Activated CD4-positive, CD25-positive, alpha-beta regulatory T cell treated with anti-CD3 and anti-CD28 coated beads, Interleukin-2, amount 50 U/mL, for 16 hours (primary cell): ENCODE results near the gene ADRA2B.

ENCODE experiments used
- DNase-seq: peaks from one replicate; pipeline ENCODE4 v3.0.0-alpha.2; 2020; ENCODE audit warnings: low read depth, low spot score

Gene ADRA2B

DNA sequence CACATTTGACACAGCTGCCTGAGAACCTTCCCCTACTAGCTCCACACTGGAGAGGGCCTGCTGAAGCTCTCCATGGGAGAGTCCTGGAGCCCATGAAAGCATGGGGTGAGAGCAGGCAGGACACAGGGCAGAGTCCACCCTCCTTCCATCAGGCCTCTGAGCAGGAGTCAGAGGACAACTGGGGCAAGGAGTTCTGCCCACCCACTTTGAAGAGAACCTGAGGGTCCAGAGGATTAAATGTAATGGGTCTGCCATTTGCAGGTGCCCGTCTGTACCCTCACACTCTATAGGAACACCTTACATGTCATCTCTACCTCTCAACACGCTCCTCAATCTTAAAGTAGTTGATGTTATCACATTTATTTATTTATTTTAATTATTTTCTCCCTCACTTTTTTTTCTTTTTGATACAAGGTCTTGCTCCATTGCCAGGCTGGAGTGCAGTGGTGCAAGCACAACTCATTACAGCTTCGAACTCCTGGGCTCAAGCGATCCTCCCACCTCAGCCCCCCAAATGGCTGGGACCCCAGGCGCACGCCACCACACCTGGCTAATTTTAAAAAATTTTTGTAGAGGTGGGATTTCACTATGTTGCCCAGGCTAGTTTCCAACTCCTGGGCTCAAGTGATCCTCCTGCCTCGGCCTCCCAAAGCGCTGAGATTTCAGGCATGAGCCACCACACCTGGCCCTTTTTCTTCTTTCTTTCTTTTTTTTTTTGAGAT lies 10.2 kb downstream of the ADRA2B start:
- DNase-seq = no peak

DNA sequence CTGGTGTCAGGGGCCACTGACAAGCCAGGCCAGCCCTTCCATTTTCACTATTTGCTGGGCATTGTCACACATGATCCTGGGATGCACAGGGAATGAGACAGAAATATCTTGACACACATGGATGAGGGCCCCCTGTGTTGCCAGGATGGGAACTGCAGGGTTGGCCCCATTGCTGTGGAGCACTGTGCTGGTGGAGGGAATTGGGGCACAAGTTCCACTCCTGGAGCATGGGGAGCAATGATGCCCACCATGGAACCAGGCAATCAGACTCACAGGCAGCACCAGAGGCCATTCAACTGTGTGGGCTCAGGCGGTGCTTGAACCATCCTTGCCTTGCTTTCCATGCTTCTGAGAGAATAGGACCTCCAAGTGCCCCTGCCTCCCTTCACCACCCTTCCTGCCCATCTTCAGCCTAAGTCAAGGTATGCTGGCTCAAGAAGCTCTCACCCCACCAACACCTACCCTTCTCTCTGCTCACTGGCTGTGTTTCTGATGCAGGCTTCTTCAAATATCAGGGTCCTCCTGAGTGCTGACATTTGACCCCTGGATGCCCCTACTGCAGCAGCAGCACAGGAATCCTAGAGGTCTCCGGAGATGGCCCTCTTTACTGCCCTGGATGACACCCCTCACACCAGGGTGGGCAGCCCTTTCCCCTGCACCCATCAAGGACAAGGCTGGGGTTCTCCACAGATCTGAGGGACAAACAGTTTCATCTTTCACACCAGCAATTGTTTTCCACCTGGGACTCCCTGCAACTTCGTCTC lies 11.0 kb downstream of the ADRA2B start:
- no peak for DNase-seq

DNA sequence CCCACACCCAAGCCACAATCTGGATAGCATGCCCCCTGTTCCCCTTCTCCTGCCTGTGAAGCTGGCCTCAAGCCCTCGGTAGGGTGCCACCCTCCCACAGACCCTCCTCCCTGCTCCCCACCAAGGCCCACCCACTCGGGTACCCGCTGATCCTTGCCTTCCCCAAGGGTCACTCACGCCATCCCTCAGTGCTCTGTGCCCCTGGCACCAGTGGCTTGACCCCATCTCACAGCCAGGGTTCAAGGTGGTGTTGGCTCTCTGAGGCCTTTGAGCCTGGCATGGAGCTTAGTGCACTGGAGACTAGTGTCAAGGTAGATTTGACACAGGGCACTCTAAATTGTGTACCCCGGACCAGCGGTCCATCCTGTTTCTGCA lies 11.9 kb downstream of the ADRA2B start:
- no peak for DNase-seq

DNA sequence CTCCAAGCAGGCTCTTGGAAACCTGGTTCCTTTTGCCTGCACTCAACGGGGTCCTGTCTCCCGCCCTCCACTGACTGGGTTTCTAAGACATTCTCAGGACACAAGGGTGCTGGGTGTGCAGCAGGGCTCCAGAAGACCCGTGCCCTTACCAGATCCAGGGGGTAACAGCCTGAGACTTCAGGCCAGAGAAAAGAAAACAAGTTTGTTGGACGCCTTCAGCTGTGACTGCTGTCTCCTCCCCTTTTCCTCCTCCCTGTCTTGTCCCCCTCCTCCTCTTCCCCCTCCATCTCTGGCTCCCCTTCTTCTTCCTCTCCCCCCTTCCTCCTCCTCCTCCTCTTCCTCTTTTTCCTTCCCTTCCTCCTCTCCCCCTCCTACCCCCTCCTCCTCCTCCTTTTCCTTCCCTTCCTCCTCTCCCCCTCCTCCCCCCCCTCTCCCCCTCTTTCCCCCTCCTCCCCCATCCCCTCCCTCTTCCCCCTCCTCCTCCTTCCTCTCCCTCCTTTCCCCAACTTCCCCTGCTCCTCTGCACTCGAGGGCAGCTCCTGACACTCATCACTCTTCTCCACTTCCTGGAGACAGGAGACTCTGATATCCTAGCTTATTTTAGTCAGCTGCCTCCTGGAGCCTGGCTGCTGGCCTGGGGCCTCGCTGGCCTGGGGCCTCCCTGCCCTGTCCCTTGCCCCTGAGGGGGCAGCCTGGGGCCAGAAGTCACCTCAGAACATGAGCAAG lies 12.4 kb downstream of the ADRA2B start:
- DNase-seq = no peak

DNA sequence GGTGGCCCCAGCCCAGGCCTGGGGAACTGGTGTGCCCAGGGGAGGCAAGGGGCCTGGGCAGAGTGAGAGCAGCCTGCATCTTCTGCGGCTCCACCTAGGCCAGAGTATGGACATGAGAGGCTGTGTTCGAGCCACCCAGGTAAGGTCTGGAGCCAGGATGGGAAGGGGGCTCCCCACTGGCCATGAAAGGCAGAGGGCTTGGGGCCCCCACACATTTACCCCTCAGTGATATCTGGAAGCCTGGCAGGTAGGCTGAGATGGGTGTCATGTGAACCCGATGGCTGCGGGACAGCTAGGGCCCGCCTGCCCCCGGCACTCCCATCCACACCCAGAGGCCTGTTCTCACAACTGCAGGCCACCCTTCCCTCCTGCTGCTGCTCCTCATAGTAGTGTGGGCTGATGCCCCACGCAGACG lies 13.2 kb downstream of the ADRA2B start:
- no peak for DNase-seq

DNA sequence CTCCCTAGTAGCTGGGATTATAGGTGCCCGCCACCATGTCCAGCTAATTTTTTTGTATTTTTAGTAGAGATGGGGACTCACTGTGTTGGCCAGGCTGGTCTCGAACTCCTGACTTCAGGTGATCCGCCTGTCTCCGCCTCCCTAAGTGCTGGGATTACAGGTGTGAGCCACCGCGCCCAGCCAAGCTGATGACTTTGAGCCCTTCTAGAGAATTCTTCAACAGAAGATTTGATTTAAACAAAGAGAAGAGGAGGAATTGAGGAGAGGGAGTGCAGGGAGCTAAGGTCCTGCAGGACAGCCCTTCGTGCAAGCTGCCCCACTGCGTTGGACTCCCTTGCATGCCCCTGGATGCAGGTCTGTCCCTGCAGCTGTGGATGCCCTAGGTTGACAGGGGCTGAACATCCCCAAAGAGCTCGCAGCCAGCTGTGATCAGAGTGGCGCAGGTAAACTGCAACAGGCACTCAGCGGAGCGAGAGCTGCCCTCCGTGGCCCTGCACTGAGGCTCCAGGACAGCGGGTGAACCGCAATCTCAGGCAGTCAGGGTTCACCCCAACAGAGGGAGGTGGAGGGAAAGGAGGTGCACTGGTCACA lies 13.7 kb downstream of the ADRA2B start:
- DNase-seq = no peak

DNA sequence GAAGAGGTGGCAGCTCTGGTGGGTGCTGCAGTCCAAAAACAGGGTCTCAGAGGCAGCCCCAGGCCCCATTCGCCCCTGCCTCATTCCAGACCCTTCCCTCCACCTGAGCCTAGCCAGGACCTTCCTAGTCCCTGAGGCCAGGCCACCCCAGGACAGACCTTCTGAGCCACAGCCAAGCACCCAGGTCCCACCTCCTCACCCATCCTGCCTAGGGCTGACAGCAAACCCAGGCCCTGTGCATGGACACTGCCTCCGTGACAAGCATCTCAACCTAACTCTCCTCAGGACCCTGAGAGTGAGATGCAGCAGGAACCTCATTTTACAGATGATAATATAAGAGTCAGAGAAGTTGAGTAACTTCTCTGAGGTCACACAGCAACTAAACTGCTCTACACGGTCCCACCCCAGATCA lies 15.5 kb downstream of the ADRA2B start:
- DNase-seq = no peak

DNA sequence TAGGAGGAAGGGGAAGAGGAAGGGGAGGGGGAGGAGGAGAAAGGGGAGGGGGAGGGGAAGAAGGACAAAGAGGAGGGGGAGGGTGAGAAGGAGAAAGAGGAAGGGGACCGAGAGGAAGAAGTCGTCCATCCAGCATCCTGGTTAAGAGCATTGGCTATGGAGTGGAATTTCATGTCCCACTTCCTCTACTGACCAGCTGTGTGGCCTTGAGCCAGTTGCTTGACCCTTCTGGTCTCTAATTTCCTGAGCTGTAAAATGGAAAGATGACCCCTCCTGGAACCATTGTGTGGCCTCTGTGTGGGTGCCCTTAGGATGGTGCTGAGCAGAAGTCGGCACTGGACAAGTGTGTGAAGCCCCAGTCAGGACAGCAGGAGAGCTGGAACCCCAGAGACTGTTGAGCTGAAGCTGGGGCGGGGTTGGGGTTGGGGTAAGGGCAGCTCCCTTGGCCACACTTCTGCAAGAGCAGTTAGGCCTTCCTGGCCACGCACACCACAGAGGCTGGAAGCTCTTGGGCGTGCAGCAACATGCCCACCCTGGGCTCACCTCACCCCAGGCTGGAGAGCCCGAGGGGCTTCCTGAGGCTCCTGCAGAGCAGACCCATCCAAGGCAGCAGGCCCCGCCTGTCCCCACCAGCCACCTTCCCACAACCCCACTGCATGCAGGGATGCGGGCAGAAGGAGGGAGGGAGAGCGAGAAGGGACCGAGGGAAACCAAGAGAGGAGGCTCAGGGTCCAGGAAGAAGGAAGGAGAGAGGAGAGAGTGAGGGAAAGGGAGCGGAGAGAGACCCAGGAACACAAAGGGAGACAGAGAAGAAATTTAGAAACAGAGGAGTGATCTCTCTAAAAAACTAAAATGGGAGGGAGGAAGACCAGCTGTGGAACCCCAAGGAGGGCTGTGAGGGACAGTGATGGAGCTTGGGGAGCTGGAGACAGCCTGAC lies 16.2 kb downstream of the ADRA2B start:
- DNase-seq = no peak

DNA sequence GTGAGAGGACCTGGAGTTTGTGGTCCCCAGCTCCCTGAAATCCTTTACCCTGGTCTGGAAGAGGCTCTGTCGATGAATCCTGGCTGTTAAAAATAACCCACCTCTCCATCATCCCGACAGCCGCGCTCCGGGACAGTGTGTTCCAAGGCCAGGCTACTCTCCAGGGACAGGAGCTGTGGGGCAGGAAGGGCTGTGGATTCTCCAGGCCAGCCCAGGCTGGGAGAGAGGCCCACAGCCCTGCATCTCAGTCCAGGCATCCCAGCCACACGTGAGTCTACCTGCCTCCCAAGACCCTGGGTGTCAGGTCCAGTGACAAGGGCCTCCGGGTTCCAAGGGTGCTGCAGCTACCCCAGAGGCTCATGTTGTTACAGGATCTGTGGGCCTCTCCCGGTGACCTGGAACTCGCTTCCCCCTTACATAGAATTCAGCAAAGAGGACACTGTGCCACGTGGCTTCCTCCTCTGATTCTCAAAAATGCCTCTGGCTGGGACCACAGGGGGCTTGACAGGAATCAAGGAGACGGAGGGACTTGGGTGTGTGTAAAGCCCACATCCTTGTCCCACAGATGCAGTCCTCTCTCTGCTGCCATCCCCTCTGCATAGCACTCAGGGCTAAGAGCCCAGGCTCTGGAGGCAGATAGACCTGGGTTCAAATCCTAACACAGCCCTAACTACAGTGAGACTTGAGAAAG lies 17.3 kb downstream of the ADRA2B start:
- no peak for DNase-seq

DNA sequence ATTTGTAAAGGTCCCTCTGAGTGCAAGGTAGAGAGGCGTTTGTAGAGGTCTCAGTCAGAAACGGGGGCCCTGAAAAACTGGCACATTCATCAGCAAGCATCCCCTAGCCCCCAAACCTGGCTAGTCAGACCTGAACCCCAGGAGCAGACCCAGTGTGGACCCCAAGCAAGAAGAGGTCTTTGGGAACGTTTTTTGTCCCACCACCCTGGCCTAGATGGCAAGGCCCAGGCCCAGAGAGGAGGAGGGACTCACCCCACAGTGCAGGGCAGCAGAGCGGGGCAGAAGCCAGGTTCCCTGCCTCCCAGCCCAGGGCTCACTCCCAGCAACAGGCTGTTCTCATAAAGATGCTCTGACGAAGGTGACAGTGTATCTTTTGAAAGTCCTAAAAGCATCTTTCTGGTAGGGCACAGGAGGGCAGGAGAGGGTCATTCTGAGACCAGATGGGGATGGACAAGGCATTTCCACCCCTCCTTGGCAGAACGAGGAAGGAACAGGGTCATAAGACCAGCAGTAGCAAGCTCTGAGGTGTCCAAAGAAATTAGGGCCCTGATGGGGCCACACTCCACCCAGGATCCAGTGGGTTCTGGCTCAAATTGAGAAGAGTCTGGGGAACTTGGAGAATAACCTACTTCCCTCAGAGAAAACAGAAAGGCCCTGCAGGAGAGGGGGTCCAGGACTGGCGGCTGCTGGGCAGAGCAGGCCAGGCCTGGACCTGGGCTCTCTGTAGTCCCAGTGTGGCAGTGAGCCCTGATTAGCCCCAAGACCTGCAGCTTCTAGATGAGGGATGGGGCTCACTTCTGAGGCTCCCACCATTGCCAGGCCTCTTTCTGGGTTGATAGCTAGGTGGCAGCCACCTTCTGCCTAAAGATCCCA lies 18.2 kb downstream of the ADRA2B start:
- no peak for DNase-seq

DNA sequence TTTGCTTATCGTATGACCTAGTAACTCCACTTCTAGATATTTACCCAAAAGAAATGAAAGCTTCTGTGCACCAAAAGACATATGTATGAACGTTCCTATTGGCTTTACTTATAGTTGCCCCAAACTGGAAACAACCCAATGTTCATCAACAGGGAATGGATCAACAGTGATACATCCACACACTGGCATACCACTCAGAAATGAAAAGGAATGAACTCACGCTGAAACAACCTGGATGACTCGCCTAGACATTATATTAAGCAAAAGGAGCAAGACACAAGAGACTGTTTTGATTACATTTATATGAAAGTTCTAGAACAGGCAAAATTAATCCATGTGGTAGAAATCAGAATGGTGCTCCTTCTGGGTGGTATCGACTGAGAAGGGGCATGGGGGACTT lies 18.9 kb downstream of the ADRA2B start:
- no peak for DNase-seq

DNA sequence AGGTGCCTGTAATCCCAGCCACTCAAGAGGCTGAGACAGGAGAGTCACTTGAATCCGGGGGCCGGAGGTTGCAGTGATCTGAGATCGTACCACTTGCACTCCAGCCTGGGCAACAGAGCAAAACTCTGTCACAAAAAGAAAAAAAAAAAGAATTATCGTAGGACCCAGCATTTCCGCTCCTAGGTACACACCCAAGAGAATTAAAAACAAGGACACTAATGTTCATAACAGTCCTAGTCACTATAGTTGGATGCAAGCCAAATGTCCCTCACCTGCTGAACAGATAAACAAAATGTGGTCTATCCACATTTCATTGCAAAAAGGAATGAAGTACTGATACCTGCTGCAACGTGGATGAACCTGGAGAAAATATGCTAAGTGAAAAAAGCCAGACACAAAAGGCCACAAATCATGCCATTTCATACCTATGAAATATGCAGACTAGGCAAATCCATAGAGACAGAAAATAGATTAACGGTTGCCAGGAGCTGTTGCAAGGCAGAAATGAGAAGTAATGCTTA lies 21.2 kb downstream of the ADRA2B start:
- DNase-seq = no peak

DNA sequence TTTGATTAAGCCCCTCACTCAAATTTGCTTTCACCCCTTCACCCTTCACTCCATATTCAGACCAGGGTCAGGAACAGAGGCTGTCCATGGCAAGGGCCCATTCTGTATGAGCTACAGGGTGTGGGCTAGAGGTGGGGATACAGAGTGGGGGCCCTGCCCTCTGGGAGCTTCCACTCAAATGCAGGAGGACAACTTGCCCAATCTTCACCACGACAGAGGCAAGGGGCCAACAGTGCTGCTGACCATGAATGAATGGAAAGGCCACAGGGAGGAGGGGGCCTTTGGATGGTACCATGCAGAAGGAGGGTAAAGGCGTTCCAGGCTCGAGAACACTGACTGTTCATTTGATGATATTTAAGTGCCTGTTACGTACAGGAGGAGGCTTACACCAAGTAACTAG lies 22.8 kb downstream of the ADRA2B start:
- no peak for DNase-seq

DNA sequence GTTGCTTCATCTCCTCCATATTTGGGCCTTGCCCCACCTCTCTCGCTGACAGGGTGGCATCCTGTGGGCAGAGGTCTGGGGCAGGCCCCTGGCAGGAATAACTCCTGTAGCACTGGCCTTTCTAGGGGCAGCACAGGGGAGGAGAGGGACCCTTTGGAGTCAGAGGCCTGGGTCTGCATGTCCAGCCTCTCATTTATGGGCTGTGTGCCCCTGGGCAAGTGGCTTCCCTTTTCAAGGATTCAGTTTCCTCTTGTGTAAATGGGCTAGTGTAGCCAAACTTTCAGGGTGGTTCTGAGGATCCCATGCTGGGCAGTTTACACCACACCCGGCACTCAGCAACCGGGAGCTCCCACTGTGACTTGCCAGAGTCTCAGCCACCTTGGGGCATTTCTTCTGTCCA lies 23.4 kb downstream of the ADRA2B start:
- no peak for DNase-seq

DNA sequence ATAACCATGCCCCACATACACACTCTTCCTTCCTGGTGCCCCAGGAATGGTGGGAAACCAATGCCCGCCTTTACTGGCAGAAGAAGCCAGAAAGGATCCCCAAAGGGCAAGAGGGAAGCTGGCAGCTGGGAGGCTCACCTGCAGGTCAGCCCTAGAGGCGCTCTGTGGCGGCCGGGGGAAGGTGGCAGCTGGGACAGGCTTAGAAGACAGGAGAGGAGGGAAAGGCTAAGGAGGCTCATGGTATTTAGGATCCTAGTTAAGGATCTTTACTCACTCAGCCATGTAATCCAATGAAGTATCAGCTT lies 23.8 kb downstream of the ADRA2B start:
- DNase-seq = no peak

DNA sequence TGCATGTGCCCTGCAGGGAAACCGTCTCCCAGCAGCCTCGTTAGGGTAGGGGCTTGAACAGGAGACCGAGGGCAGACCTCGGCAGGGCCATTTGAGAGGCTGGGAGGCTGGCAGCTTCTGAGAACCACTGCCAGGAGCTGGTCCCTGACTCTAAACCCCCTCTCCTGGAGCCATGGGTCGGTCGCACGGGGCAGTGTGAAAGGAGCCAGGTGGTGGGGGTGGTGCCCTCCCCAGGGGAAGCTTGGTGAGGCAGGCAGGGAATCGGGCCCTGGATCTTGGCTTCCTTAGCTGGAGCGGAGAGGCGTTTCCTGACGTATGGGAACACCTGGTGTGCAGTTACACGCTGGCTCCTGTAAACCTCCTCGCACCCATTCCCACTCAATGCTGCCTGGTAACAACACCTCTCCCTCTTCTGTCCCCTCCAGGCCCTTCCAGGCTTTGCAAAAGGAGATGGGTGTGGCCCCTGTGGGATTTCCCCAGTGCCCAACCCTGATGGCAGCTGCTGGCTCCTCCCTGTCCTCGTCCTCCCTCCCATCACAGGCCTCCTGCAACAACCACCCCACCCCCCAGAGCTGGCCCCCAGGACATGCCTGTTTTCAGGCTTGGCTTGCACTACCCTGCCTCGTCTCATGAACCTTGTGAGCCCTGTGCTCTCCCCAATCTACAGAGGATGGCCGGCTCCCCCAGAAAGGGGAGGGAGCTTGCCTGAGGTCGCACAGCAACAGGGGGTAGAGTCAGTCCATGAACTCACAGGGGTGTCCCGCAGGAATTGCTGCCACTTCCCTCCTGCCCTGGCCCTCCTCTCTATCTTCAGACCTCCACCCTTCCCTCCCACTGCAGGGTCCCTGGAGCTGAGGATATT lies 24.4 kb downstream of the ADRA2B start:
- no peak for DNase-seq

DNA sequence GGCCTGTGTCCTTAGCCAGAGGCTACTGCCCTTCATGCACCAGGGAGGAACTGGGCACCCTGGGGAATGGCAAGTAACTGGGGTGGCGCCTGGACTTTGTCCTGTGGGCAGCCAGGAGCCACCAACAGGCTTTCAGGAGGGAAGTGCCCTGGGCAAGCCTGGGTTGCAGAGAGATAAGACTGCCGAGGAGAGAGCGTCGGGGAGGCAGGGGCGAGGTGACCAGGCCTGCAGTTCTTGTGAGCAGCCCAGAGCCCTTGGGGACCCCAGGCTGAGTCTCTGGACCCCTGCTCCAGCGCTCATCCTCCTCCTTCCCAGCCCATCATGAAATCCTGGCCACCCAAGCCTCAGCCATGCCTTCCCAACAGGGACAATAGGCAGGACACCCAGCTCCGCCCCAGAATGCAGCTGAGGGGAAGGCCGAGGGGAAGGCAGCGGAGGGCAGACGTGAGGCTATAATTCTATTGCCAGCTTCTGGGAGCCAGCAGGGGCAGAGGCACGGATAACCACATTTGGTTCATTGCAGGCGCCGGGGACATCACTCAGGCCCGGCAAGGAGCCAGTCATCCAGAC lies 25.1 kb downstream of the ADRA2B start:
- no peak for DNase-seq

DNA sequence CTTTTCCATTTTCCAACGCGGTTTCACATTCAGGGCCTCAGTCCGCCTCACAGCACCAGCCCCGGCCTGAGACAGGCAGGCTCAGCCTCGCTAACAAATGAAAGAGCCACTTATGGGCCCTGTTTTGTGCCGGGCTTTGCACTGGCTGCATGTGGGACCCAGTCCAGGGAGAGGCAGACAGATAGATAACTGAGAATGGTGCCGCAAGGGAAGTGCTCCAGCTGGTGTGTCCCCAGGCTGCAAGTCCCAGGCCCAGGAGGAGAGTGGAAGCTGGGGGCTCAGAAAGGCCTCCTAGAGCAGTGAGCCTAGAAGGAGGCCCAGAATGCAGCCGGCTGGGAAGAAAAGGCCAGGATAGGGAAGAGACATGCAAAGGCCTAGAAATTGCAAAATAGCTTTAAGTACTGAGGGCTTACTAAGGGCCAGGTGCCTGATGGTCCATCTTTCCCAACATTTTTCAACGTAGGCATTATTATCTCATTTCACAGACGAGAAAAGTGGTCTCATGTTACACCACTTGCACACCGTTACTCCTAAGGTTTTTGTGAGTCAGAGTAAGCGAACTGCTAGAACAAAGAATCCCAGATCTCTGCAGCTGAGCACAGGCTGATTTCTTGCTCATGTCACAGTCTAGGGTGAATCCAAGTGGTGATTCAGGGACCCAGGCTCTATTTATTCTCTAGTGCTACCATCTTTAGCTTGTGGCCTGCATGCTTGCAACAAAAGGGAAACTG lies 26.0 kb downstream of the ADRA2B start:
- DNase-seq = no peak
